GM12878 (cell line): ENCODE results near the gene KIAA0408.

ENCODE experiments used
- ATF3 ChIP-seq: IDR thresholded peaks from 2 replicates; pipeline ENCODE4 v1.6.1; 2011; ENCODE audit warnings: low read depth, mild to moderate bottlenecking, low read length, moderate library complexity, borderline replicate concordance; ENCODE audit errors: extremely low read depth
- BMI1 ChIP-seq: fragments of 450-650 bp; IDR thresholded peaks from 2 replicates; pipeline ENCODE4 v1.6.1; 2016; ENCODE audit warnings: mild to moderate bottlenecking, moderate library complexity, borderline replicate concordance
- CBFB ChIP-seq: IDR thresholded peaks from 2 replicates; pipeline ENCODE4 v1.6.1; 2016; ENCODE audit warnings: antibody characterized with exemption, low read depth
- CHD2 ChIP-seq: IDR thresholded peaks from 2 replicates; pipeline ENCODE4 v1.6.1; 2011; ENCODE audit warnings: low read depth, low read length, improper control_type of control experiment, borderline replicate concordance
- CTCF ChIP-seq, 3 experiments: IDR thresholded peaks in 2 of 3; conservative IDR thresholded peaks in 1 of 3; 2 replicates each; pipeline ENCODE4 v1.5.1; 2011; ENCODE audit warnings: low read depth in 3 of 3, low read length in 3 of 3, mild to moderate bottlenecking in 3 of 3, control low read depth in 2 of 3, moderate library complexity in 2 of 3, inconsistent platforms in 1 of 3, mixed read lengths in 1 of 3; ENCODE audit not compliant: control insufficient read depth in 2 of 3, insufficient read depth in 1 of 3; ENCODE audit errors: extremely low read depth in 1 of 3
- DPF2 ChIP-seq: fragments of 450-650 bp; IDR thresholded peaks from 2 replicates; pipeline ENCODE4 v1.6.1; 2017; ENCODE audit warnings: mild to moderate bottlenecking
- FOS ChIP-seq: IDR thresholded peaks from 3 replicates; pipeline ENCODE4 v1.6.1; 2011; ENCODE audit warnings: borderline replicate concordance; ENCODE audit not compliant: insufficient read length; ENCODE audit errors: extremely low read depth
- FOXK2 ChIP-seq: fragments of 450-650 bp; IDR thresholded peaks from 2 replicates; pipeline ENCODE4 v1.6.1; 2017; ENCODE audit warnings: mild to moderate bottlenecking, moderate library complexity
- IKZF1 ChIP-seq: fragments of 450-650 bp; conservative IDR thresholded peaks from 2 replicates; pipeline ENCODE4 v1.6.1; 2017; ENCODE audit warnings: antibody characterized with exemption, mild to moderate bottlenecking
- KLF5 ChIP-seq: fragments of 450-650 bp; IDR thresholded peaks from 2 replicates; pipeline ENCODE4 v1.6.1; 2014; ENCODE audit warnings: mild to moderate bottlenecking; ENCODE audit not compliant: partially characterized antibody
- SP1 ChIP-seq: IDR thresholded peaks from one replicate; pipeline ENCODE4 v1.6.1; 2011; ENCODE audit warnings: low read depth, low read length
- TF ChIP-seq, protein P1 (sequence below): IDR thresholded peaks from 2 replicates; pipeline ENCODE4 v1.6.1; 2011; ENCODE audit warnings: low read depth, low read length, improper control_type of control experiment, borderline replicate concordance

DNA sequence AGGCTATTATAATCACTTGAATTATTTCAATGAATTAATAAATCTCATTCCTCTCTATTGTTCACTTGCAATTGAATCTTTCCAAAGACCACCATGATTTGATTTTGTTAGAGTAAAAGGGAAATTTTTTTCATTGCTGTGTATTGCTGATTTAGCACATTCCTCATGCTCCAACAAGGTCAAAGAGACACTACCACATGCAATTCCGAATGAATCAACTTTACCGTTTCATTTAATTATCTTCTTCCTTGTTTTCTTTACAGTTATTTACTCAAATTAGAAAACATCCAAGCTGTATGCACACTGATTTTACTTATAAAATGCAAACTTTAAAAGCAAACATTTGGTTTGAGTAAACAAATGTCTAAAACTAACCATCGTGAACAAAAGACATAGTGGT, 967 bp downstream of the KIAA0408 start:
- TF ChIP-seq KLF5, result no peak
- TF ChIP-seq CTCF (IDR thresholded peaks at IDR 0.05 in 2 of 3, conservative IDR thresholded peaks at IDR 0.05 in 1 of 3; ENCODE audit: control insufficient read depth in 2 of 3, extremely low read depth in 1 of 3, insufficient read depth in 1 of 3, low read depth in 3 of 3, low read length in 3 of 3), result no peak
- no peak for TF ChIP-seq FOXK2
- TF ChIP-seq SP1, result no peak
- no peak for TF ChIP-seq DPF2
- TF ChIP-seq ATF3, result no peak
- TF ChIP-seq, protein P1, sequence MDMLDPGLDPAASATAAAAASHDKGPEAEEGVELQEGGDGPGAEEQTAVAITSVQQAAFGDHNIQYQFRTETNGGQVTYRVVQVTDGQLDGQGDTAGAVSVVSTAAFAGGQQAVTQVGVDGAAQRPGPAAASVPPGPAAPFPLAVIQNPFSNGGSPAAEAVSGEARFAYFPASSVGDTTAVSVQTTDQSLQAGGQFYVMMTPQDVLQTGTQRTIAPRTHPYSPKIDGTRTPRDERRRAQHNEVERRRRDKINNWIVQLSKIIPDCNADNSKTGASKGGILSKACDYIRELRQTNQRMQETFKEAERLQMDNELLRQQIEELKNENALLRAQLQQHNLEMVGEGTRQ, result no peak
- no peak for TF ChIP-seq IKZF1
- no peak for TF ChIP-seq FOS
- TF ChIP-seq CBFB, result no peak
- TF ChIP-seq BMI1, result no peak
- no peak for TF ChIP-seq CHD2
